Upper lobe of left lung (tissue), 6 donors: ENCODE measurements around the gene POLE. TPM values are rescaled to one million over a fixed set of nuclear protein-coding genes. Genes with fewer than 3 reads are reported as not detected.
A peak's percentile ranks its signal among the peaks of the same experiment; 100 is the strongest.

Source experiments
- ATAC-seq, 2 donors: fragments of 200-7000 bp; cut with Tn5 transposase; one replicate each; pipeline ENCODE4 v1.9.1; 2022; ENCODE audit warnings: mild to moderate bottlenecking in 2 of 2, moderate library complexity in 2 of 2; ENCODE audit not compliant: low FRiP score in 2 of 2
- DNase-seq, 2 donors: peaks; one replicate each; pipeline ENCODE4 v3.0.0-alpha.2; 2019 to 2020
- H3K27ac ChIP-seq, 4 donors: fragments of 200-600 bp; sonication (generic); one replicate each; pipeline ENCODE4 v1.5.1; 2016 to 2019
- H3K27me3 ChIP-seq, 4 donors: fragments of 200-600 bp; sonication (generic); one replicate each; pipeline ENCODE4 v1.5.1; 2017 to 2019
- H3K36me3 ChIP-seq, 4 donors: fragments of 200-600 bp; sonication (generic); one replicate each; pipeline ENCODE4 v1.5.1; 2016 to 2019
- H3K4me1 ChIP-seq, 4 donors: fragments of 200-600 bp; sonication (generic); one replicate each; pipeline ENCODE4 v1.5.1; 2018 to 2019
- H3K4me3 ChIP-seq, 4 donors: fragments of 200-600 bp; sonication (generic); one replicate each; pipeline ENCODE4 v1.5.1; 2017 to 2019; ENCODE audit warnings: mild to moderate bottlenecking in 2 of 4, moderate library complexity in 1 of 4
- H3K9me3 ChIP-seq, 4 donors: fragments of 200-600 bp; sonication (generic); one replicate each; pipeline ENCODE4 v1.5.1; 2018 to 2019
- CTCF ChIP-seq, 6 experiments: fragments of 450-650 bp in 4 of 6; fragments of 200-600 bp in 2 of 6; sonication (generic) in 2 of 6; IDR thresholded peaks; one replicate each; pipeline ENCODE4 v1.5.1; 2016 to 2019; ENCODE audit warnings: antibody characterized with exemption in 6 of 6
- EP300 ChIP-seq, 4 donors: sonication (generic); formaldehyde crosslinking; IDR thresholded peaks; one replicate each; pipeline ENCODE4 v1.5.1; 2017; ENCODE audit warnings: antibody characterized with exemption in 4 of 4, control low read depth in 2 of 4
- POLR2A ChIP-seq, 4 donors: fragments of 450-650 bp; IDR thresholded peaks; one replicate each; pipeline ENCODE4 v1.5.1; 2016 to 2017; ENCODE audit warnings: antibody characterized with exemption in 4 of 4, mild to moderate bottlenecking in 2 of 4
- POLR2AphosphoS5 ChIP-seq, 2 donors: sonication (generic); formaldehyde crosslinking; IDR thresholded peaks; one replicate each; pipeline ENCODE4 v1.5.1; 2017; ENCODE audit warnings: antibody characterized with exemption in 2 of 2
- WGBS, 2 donors: methylation state at CpG; one replicate each; pipeline ENCODE4 v1.1.5; 2017 to 2018; 5-methylcytosine and 5-hydroxymethylcytosine counted together
- total RNA-seq, 6 donors: library from RNA; depleted of rRNA in 4 of 6; stranded (reverse); fragments of >200 nt in 4 of 6; gene quantifications; one replicate each; pipeline versions ENCODE4 v1.1.0 to v1.2.1, GENCODE V29; 2016 to 2021
- donor health status: DM: no; HTN: no; CAD: no; lungs with moderate emphysema.
- donor health status: DM: no; HTN: yes; CAD: no; lungs with severe emphysema.

The POLE gene
- total RNA-seq, 6 donors from 2014 or later = 16.6 to 228 (median 26.2) TPM

GRCh38 chr12:132614029-132614428 lies 73.1 kb downstream of the POLE start:
- Histone ChIP-seq H3K4me1 (peaks cover 5 to 17% (median 16%) of the 10 kb centered on the region in 4 donors), H3K27ac (no peak overlapping the region), H3K9me3 (peaks cover 5 to 27% (median 16%) of the 10 kb centered on the region in 4 donors), H3K36me3 (no peaks in the 10 kb centered on the region), H3K4me3 (no peak overlapping the region), H3K27me3 (peaks cover 0 to 31% (median 12%) of the 10 kb centered on the region in 4 donors)
- no peak for DNase-seq
- 78 to 85% methylated on average over 5 of the region's 5 CpGs for WGBS, 2 donors
- TF ChIP-seq POLR2AphosphoS5 (IDR thresholded peaks at IDR 0.05) (no peak), CTCF (IDR thresholded peaks at IDR 0.05) (no peak), EP300 (IDR thresholded peaks at IDR 0.05) (no peak), POLR2A (IDR thresholded peaks at IDR 0.05) (no peak)
- ATAC-seq = no peak

GRCh38 chr12:132611620-132612019 lies 75.5 kb downstream of the POLE start:
- H3K36me3 ChIP-seq = no peaks in the 10 kb centered on the region
- ATAC-seq (no peak), DNase-seq (no peak)
- no peak overlapping the region for H3K4me3 ChIP-seq
- H3K27me3 ChIP-seq = peaks cover 0 to 18% (median 2%) of the 10 kb centered on the region in 4 donors
- no peak overlapping the region for H3K27ac ChIP-seq
- WGBS, 2 donors = 94 to 95% methylated on average over 10 of the region's 10 CpGs
- peaks cover 4 to 17% (median 10%) of the 10 kb centered on the region in 4 donors for H3K9me3 ChIP-seq
- H3K4me1 ChIP-seq = peaks cover 0 to 13% (median 3%) of the 10 kb centered on the region in 4 donors
- TF ChIP-seq EP300 (IDR thresholded peaks at IDR 0.05) = no peak
- no peak for TF ChIP-seq POLR2A (IDR thresholded peaks at IDR 0.05)
- no peak for TF ChIP-seq CTCF (IDR thresholded peaks at IDR 0.05)
- TF ChIP-seq POLR2AphosphoS5 (IDR thresholded peaks at IDR 0.05) = no peak

GRCh38 chr12:132610866-132611602 lies 76.1 kb downstream of the POLE start:
- peaks cover 0 to 13% (median 3%) of the 10 kb centered on the region in 4 donors for H3K4me1 ChIP-seq
- no peak overlapping the region for H3K4me3 ChIP-seq
- TF ChIP-seq POLR2A (IDR thresholded peaks at IDR 0.05) (no peak), CTCF (IDR thresholded peaks at IDR 0.05) (no peak)
- DNase-seq (no peak), ATAC-seq (no peak)
- WGBS, 2 donors = 74 to 78% methylated on average over 23 to 32 of the region's 33 CpGs
- H3K27ac ChIP-seq = no peak overlapping the region
- H3K9me3 ChIP-seq = peaks cover 0 to 12% (median 6%) of the 10 kb centered on the region in 4 donors
- peaks cover 0 to 18% (median 2%) of the 10 kb centered on the region in 4 donors for H3K27me3 ChIP-seq
- H3K36me3 ChIP-seq = no peaks in the 10 kb centered on the region

- Histone ChIP-seq H3K27me3 (peaks cover 0 to 11% (median 3%) of the 10 kb centered on the region in 4 donors), H3K9me3 (peaks cover 0 to 11% (median 4%) of the 10 kb centered on the region in 4 donors), H3K4me3 (peak within 1 kb of the TSS in 3 of 4 donors; percentile 15 to 29 (median 22)), H3K4me1 (peaks cover 0 to 13% (median 3%) of the 10 kb centered on the region in 4 donors), H3K36me3 (no peaks in the 10 kb centered on the region), H3K27ac (peak within 1 kb of the TSS; percentile 12 to 48 (median 40))
- 22 to 34% methylated on average over 15 to 31 of the region's 35 CpGs for WGBS, 2 donors
- ATAC-seq (peak in 1 of 2 donors; percentile 62), DNase-seq (peak in 1 of 2 donors; percentile 76)
- TF ChIP-seq POLR2AphosphoS5 (IDR thresholded peaks at IDR 0.05) (no peak), CTCF (IDR thresholded peaks at IDR 0.05) (no peak), EP300 (IDR thresholded peaks at IDR 0.05) (no peak), POLR2A (IDR thresholded peaks at IDR 0.05) (no peak)
Measured at GRCh38 chr12:132610051-132610759, 76.9 kb downstream of the POLE start, which contains the start of gene LRCOL1. LRCOL1 (minus strand) TSS chr12:132610582; CDS start chr12:132606251, 4,331 bp downstream.
